Measurements from ENCODE around the gene ANKRD24.
"Not testable (repeated sequence)": the region's sequence is repeated elsewhere in the genome, so short reads cannot be mapped to it uniquely, and the experiment has no call there.

ANKRD24 gene

DNA sequence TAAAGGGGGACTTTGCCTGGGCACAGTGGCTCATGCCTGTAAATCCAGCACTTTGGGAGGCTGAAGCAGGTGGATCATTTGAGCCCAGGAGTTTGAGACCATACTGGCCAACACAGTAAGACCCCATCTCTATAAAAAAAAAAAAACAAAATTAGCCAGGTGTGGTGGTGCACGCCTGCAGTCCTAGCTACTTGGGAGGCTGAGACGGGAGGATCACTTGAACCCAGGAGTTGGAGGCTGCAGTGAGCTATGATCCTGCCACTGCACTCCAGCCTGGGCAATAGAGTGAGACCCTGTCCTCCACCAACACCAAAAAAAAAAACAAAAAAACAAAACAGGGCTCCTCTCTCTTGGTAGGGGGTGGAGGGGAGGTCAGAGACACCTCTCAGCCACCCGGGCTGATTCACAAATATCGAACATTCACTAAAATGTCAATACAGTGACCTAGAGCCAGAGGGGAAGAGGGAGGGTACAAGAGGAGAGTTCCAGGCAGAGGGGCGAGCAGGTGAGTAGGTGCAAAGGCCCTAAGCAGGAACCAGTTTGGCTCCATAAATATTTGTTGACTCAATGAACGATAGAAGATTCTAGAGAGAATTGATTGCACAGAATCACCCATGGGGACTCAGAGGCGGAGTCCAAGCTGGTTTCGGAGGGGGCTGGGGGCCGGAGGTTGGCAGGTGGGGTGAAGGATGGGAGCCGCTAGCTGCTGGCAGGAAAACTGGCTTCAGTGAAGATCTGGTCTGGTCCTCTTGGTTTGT, 30.1 kb upstream of the ANKRD24 start:
- no peak overlapping the region for H3K27ac ChIP-seq (replicated peaks)
- no peak for TF ChIP-seq SPI1 (IDR thresholded peaks at IDR 0.05; ENCODE audit: borderline replicate concordance, low read depth)
- TF ChIP-seq, protein P1, sequence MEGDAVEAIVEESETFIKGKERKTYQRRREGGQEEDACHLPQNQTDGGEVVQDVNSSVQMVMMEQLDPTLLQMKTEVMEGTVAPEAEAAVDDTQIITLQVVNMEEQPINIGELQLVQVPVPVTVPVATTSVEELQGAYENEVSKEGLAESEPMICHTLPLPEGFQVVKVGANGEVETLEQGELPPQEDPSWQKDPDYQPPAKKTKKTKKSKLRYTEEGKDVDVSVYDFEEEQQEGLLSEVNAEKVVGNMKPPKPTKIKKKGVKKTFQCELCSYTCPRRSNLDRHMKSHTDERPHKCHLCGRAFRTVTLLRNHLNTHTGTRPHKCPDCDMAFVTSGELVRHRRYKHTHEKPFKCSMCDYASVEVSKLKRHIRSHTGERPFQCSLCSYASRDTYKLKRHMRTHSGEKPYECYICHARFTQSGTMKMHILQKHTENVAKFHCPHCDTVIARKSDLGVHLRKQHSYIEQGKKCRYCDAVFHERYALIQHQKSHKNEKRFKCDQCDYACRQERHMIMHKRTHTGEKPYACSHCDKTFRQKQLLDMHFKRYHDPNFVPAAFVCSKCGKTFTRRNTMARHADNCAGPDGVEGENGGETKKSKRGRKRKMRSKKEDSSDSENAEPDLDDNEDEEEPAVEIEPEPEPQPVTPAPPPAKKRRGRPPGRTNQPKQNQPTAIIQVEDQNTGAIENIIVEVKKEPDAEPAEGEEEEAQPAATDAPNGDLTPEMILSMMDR (IDR thresholded peaks at IDR 0.05; ENCODE audit: insufficient read depth, low read length), result no peak
- TF ChIP-seq GABPA (IDR thresholded peaks at IDR 0.05; ENCODE audit: low read depth), result no peak
- TF ChIP-seq POLR2AphosphoS5 (IDR thresholded peaks at IDR 0.05; ENCODE audit: low read depth), result no peak
- TF ChIP-seq, protein P2, sequence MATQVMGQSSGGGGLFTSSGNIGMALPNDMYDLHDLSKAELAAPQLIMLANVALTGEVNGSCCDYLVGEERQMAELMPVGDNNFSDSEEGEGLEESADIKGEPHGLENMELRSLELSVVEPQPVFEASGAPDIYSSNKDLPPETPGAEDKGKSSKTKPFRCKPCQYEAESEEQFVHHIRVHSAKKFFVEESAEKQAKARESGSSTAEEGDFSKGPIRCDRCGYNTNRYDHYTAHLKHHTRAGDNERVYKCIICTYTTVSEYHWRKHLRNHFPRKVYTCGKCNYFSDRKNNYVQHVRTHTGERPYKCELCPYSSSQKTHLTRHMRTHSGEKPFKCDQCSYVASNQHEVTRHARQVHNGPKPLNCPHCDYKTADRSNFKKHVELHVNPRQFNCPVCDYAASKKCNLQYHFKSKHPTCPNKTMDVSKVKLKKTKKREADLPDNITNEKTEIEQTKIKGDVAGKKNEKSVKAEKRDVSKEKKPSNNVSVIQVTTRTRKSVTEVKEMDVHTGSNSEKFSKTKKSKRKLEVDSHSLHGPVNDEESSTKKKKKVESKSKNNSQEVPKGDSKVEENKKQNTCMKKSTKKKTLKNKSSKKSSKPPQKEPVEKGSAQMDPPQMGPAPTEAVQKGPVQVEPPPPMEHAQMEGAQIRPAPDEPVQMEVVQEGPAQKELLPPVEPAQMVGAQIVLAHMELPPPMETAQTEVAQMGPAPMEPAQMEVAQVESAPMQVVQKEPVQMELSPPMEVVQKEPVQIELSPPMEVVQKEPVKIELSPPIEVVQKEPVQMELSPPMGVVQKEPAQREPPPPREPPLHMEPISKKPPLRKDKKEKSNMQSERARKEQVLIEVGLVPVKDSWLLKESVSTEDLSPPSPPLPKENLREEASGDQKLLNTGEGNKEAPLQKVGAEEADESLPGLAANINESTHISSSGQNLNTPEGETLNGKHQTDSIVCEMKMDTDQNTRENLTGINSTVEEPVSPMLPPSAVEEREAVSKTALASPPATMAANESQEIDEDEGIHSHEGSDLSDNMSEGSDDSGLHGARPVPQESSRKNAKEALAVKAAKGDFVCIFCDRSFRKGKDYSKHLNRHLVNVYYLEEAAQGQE (IDR thresholded peaks at IDR 0.05; ENCODE audit: insufficient replicate concordance, low read depth), result no peak

DNA sequence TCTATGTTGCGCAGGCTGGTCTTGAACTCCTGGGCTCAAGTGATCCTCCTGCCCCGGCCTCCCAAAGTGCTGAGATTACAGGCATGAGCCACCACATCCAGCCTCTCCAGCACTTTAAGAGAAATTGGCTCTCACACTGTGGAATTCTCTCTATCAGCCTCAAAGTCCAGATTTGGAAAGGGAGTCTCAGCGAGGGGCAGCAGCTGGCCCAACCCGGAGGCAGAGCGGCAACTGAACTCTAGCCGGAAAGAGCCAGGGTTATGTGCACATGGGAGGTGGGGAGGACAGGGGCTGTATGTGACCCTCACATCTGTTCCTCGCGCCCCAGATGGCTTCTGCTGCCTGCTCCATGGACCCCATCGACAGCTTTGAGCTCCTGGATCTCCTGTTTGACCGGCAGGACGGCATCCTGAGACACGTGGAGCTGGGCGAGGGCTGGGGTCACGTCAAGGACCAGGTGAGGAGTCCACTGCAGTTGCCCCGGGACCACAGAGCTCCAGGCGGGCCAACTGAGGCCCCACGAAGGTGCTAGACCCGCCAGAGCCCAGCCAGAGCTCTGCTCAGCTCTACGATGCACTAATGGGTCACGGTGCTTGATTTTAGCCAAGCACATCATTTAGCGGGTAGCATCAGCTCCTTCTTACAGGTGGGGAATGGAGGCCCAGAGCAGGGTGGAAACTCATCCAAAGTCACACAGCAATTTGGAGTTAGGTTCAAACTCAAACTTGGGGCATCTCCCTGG, 27.7 kb upstream of the ANKRD24 start:
- H3K27me3 ChIP-seq (ENCODE audit: insufficient read depth, poor library complexity, severe bottlenecking), result peaks cover 8% of the 10 kb centered on the region
- TF ChIP-seq POLR2AphosphoS5 (IDR thresholded peaks at IDR 0.05; ENCODE audit: low read depth), result no peak
- TF ChIP-seq SPI1 (IDR thresholded peaks at IDR 0.05; ENCODE audit: borderline replicate concordance, low read depth), result no peak
- TF ChIP-seq GABPA (IDR thresholded peaks at IDR 0.05; ENCODE audit: low read depth), result no peak
- TF ChIP-seq, protein P1 (IDR thresholded peaks at IDR 0.05; ENCODE audit: insufficient read depth, low read length), result no peak
- H3K4me3 ChIP-seq (replicated peaks; ENCODE audit: insufficient read depth, low read length), result no peak overlapping the region
- no peak overlapping the region for H3K27ac ChIP-seq (replicated peaks)
- no peak for DNase-seq (ENCODE audit: low read depth in 1 of 2, low spot score in 1 of 2)

More for the DNA sequence above, 30.1 kb upstream of the ANKRD24 start:
- no peak overlapping the region for H3K4me3 ChIP-seq (replicated peaks; ENCODE audit: insufficient read depth, low read length)
- H3K27me3 ChIP-seq (ENCODE audit: insufficient read depth, poor library complexity, severe bottlenecking), result peaks cover 8% of the 10 kb centered on the region
- no peak for DNase-seq (ENCODE audit: low read depth in 1 of 2, low spot score in 1 of 2)

DNA sequence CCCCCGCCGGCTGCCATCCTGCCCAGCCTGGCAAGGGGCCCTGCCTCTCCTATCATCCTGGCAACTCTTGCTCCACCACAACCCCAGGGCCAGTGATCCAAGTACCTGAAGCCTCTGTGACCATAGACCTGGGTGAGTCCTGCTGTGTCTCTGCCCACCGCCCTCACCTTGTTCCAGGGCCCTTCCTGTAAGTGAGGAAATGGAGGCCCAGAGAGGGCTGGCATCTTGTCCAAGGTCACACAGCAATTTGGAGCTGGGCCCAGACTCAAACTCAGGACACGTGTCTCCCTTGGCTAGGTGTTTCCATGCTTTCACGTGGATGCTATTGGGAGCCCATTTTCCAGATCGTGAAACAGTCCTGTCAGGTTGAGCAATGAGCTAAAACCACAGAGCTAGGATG, 25.3 kb upstream of the ANKRD24 start:
- Histone ChIP-seq H3K27ac (replicated peaks) (no peak overlapping the region), H3K4me3 (replicated peaks; ENCODE audit: insufficient read depth, low read length) (no peak overlapping the region), H3K27me3 (ENCODE audit: insufficient read depth, poor library complexity, severe bottlenecking) (peaks cover 8% of the 10 kb centered on the region)
- no peak for DNase-seq (ENCODE audit: low read depth in 1 of 2, low spot score in 1 of 2)
- TF ChIP-seq, protein P2 (IDR thresholded peaks at IDR 0.05; ENCODE audit: insufficient replicate concordance, low read depth), result no peak
- no peak for TF ChIP-seq GABPA (IDR thresholded peaks at IDR 0.05; ENCODE audit: low read depth)
- TF ChIP-seq, protein P1 (IDR thresholded peaks at IDR 0.05; ENCODE audit: insufficient read depth, low read length), result no peak
- TF ChIP-seq POLR2AphosphoS5 (IDR thresholded peaks at IDR 0.05; ENCODE audit: low read depth), result no peak
- no peak for TF ChIP-seq SPI1 (IDR thresholded peaks at IDR 0.05; ENCODE audit: borderline replicate concordance, low read depth)

DNA sequence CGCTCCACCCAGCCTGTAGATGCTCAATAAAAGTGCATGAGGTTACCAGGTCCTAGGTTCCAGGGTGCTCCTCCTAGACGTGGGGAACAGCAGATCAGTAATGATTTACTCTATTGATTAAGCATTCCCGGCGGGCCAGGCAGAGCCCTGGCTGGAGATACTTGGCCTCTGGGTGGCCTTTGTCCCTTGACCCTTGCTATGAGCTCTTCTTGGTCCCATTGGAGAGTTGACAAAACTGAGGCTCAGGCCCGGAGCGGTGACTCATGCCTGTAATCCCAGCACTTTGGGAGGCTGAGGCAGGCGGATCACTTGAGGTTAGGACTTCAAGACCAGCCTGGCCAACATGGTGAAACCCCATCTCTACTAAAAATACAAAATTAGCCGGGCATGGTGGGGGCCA, 24.5 kb upstream of the ANKRD24 start:
- not testable (repeated sequence) for H3K4me3 ChIP-seq (replicated peaks; ENCODE audit: insufficient read depth, low read length)

More for the DNA sequence above, 24.5 kb upstream of the ANKRD24 start:
- not testable (repeated sequence) for H3K27me3 ChIP-seq (ENCODE audit: insufficient read depth, poor library complexity, severe bottlenecking); DNase-seq (ENCODE audit: low read depth in 1 of 2, low spot score in 1 of 2); H3K27ac ChIP-seq (replicated peaks)

Data from HL-60 (cell line).